Immature natural killer cell (primary cell): ENCODE measurements around the gene NDUFB10. TPM values are rescaled to one million over a fixed set of nuclear protein-coding genes. Genes with fewer than 3 reads are reported as not detected.

Source experiments
- DNase-seq, 3 donors: peaks; one replicate each; pipeline ENCODE4 v3.0.0; 2022; ENCODE audit warnings: mixed read lengths in 1 of 3
- H3K27ac Mint-ChIP-seq, 6 donors: one replicate each; pipeline ENCODE4 v1.8.0; 2020; ENCODE audit warnings: mixed read lengths in 6 of 6, mild to moderate bottlenecking in 5 of 6, inconsistent platforms in 4 of 6, moderate library complexity in 3 of 6
- H3K27me3 Mint-ChIP-seq, 3 donors: one replicate each; pipeline ENCODE4 v1.8.0; 2020 to 2021; ENCODE audit warnings: low read depth in 3 of 3, mild to moderate bottlenecking in 3 of 3, mixed read lengths in 3 of 3, moderate library complexity in 3 of 3, inconsistent platforms in 1 of 3
- H3K36me3 Mint-ChIP-seq, 3 donors: one replicate each; pipeline ENCODE4 v1.8.0; 2020; ENCODE audit warnings: mixed read lengths in 3 of 3, inconsistent platforms in 2 of 3, mild to moderate bottlenecking in 2 of 3
- H3K4me1 Mint-ChIP-seq, 2 donors: one replicate each; pipeline ENCODE4 v1.8.0; 2020; ENCODE audit warnings: inconsistent platforms in 2 of 2, mild to moderate bottlenecking in 2 of 2, mixed read lengths in 2 of 2, moderate library complexity in 1 of 2
- H3K4me3 Mint-ChIP-seq, 5 donors: one replicate each; pipeline ENCODE4 v1.8.0; 2020; ENCODE audit warnings: mild to moderate bottlenecking in 5 of 5, mixed read lengths in 5 of 5, inconsistent platforms in 3 of 5, moderate library complexity in 3 of 5
- H3K9me3 Mint-ChIP-seq, 6 donors: one replicate each; pipeline ENCODE4 v1.8.0; 2020; ENCODE audit warnings: mild to moderate bottlenecking in 6 of 6, mixed read lengths in 6 of 6, inconsistent platforms in 4 of 6, moderate library complexity in 3 of 6
- polyA plus RNA-seq, 3 donors: library from polyadenylated mRNA; unstranded; fragments of 300-500 nt; fragmentation: Illumina TruSeq; gene quantifications; one replicate each; pipeline ENCODE4 v1.2.3, GENCODE V29; 2021

NDUFB10 gene
- polyA plus RNA-seq, 3 donors from 2014 or later = 201 to 232 (median 203) TPM

GRCh38 chr16:1997494-1998359, 38.4 kb downstream of the NDUFB10 start:
- Mint-ChIP-seq H3K27me3 (peaks cover 0 to 4% (median 2%) of the 10 kb centered on the region in 3 donors), H3K36me3 (peaks cover 0 to 10% (median 4%) of the 10 kb centered on the region in 3 donors), H3K27ac (no peak overlapping the region), H3K4me3 (no peak overlapping the region), H3K9me3 (no peaks in the 10 kb centered on the region), H3K4me1 (peaks cover 10 to 11% of the 10 kb centered on the region in 2 donors)
- DNase-seq = no peak

GRCh38 chr16:1998360-1998835, 39.1 kb downstream of the NDUFB10 start:
- peaks cover 0 to 10% (median 4%) of the 10 kb centered on the region in 3 donors for H3K36me3 Mint-ChIP-seq
- H3K4me1 Mint-ChIP-seq = peaks cover 10 to 11% of the 10 kb centered on the region in 2 donors
- no peak overlapping the region for H3K27ac Mint-ChIP-seq
- no peak overlapping the region for H3K4me3 Mint-ChIP-seq
- peaks cover 0 to 3% (median 2%) of the 10 kb centered on the region in 3 donors for H3K27me3 Mint-ChIP-seq
- no peaks in the 10 kb centered on the region for H3K9me3 Mint-ChIP-seq
- DNase-seq = no peak

- Mint-ChIP-seq H3K9me3 (no peaks in the 10 kb centered on the region), H3K4me3 (no peak overlapping the region), H3K36me3 (peaks cover 0 to 10% (median 4%) of the 10 kb centered on the region in 3 donors), H3K27me3 (peaks cover 0 to 1% (median 0%) of the 10 kb centered on the region in 3 donors), H3K4me1 (peaks cover 5 to 11% of the 10 kb centered on the region in 2 donors), H3K27ac (no peak overlapping the region)
- no peak for DNase-seq
These were observed 39.8 kb downstream of the NDUFB10 start for GRCh38 chr16:1998852-1999801.

GRCh38 chr16:1999866-2000514, 40.7 kb downstream of the NDUFB10 start:
- no peak for DNase-seq
- Mint-ChIP-seq H3K4me1 (peaks cover 5 to 11% of the 10 kb centered on the region in 2 donors), H3K36me3 (peaks cover 0 to 10% (median 4%) of the 10 kb centered on the region in 3 donors), H3K9me3 (no peaks in the 10 kb centered on the region), H3K27me3 (peaks cover 0 to 1% (median 0%) of the 10 kb centered on the region in 3 donors), H3K27ac (no peak overlapping the region), H3K4me3 (no peak overlapping the region)

- H3K9me3 Mint-ChIP-seq = no peaks in the 10 kb centered on the region
- peaks cover 0 to 1% (median 0%) of the 10 kb centered on the region in 3 donors for H3K27me3 Mint-ChIP-seq
- H3K27ac Mint-ChIP-seq = no peak overlapping the region
- peaks cover 0 to 10% (median 4%) of the 10 kb centered on the region in 3 donors for H3K36me3 Mint-ChIP-seq
- H3K4me3 Mint-ChIP-seq = no peak overlapping the region
- H3K4me1 Mint-ChIP-seq = peaks cover 6 to 13% of the 10 kb centered on the region in 2 donors
- DNase-seq = no peak
These were observed 41.7 kb downstream of the NDUFB10 start for GRCh38 chr16:2001035-2001434.

- peaks cover 0 to 10% (median 4%) of the 10 kb centered on the region in 3 donors for H3K36me3 Mint-ChIP-seq
- peaks cover 0 to 1% (median 0%) of the 10 kb centered on the region in 3 donors for H3K27me3 Mint-ChIP-seq
- H3K27ac Mint-ChIP-seq = no peak overlapping the region
These were observed 42.4 kb downstream of the NDUFB10 start for GRCh38 chr16:2001456-2002355.

GRCh38 chr16:2002406-2003230, 43.3 kb downstream of the NDUFB10 start:
- Mint-ChIP-seq H3K27ac (no peak overlapping the region), H3K9me3 (no peaks in the 10 kb centered on the region), H3K4me1 (peaks cover 9 to 15% of the 10 kb centered on the region in 2 donors), H3K27me3 (peaks cover 0 to 1% (median 0%) of the 10 kb centered on the region in 3 donors), H3K4me3 (no peak overlapping the region), H3K36me3 (peaks cover 0 to 6% (median 0%) of the 10 kb centered on the region in 3 donors)
- no peak for DNase-seq

More at GRCh38 chr16:2001456-2002355, 42.4 kb downstream of the NDUFB10 start:
- Mint-ChIP-seq H3K4me1 (peaks cover 4 to 11% of the 10 kb centered on the region in 2 donors), H3K4me3 (no peak overlapping the region), H3K9me3 (no peaks in the 10 kb centered on the region)
- no peak for DNase-seq

- no peak for DNase-seq
- Mint-ChIP-seq H3K27ac (peak overlapping the region in 1 of 6 donors; percentile 64), H3K4me3 (no peak overlapping the region), H3K27me3 (peaks cover 0 to under 1% (median 0%) of the 10 kb centered on the region in 3 donors), H3K36me3 (peaks cover 0 to 1% (median 0%) of the 10 kb centered on the region in 3 donors), H3K4me1 (peaks cover 16 to 22% of the 10 kb centered on the region in 2 donors), H3K9me3 (no peaks in the 10 kb centered on the region)
These were observed 44.0 kb downstream of the NDUFB10 start for GRCh38 chr16:2003231-2003826.

GRCh38 chr16:2003827-2004641, 44.7 kb downstream of the NDUFB10 start:
- H3K9me3 Mint-ChIP-seq = no peaks in the 10 kb centered on the region
- H3K36me3 Mint-ChIP-seq = no peaks in the 10 kb centered on the region
- no peak overlapping the region for H3K4me3 Mint-ChIP-seq
- DNase-seq = peak; percentile 76 to 84 (median 82)
- H3K4me1 Mint-ChIP-seq = peaks cover 23 to 30% of the 10 kb centered on the region in 2 donors
- H3K27ac Mint-ChIP-seq = no peak overlapping the region
- H3K27me3 Mint-ChIP-seq = peaks cover 0 to 3% (median 0%) of the 10 kb centered on the region in 3 donors

- Mint-ChIP-seq H3K36me3 (no peaks in the 10 kb centered on the region), H3K9me3 (no peaks in the 10 kb centered on the region), H3K4me3 (no peak overlapping the region), H3K27me3 (peaks cover 0 to 3% (median 0%) of the 10 kb centered on the region in 3 donors), H3K27ac (peak overlapping the region in 1 of 6 donors; percentile 30), H3K4me1 (peaks cover 25 to 32% of the 10 kb centered on the region in 2 donors)
- no peak for DNase-seq
These were observed 45.6 kb downstream of the NDUFB10 start for GRCh38 chr16:2004795-2005517.
